OCI-LY7 (cell line): ENCODE results near the gene CDKAL1. TPM values are rescaled to one million over a fixed set of nuclear protein-coding genes. Genes with fewer than 3 reads are reported as not detected.

Source experiments
- BruUV-seq: library from RNA; stranded (reverse); fragments of 400-500 nt; replicated peaks from 2 replicates; lab custom pipeline; 2021; lab: Mats Ljungman, UMichigan
- CTCF ChIA-PET: fragments of 300-600 bp; sonication (Branson Sonifier 250); formaldehyde crosslinking; loops from one replicate; lab custom pipeline; 2022; ENCODE audit warnings: antibody characterized with exemption; ENCODE audit not compliant: unreplicated experiment; lab: Charles Lee
- POLR2A ChIA-PET: fragments of 300-600 bp; sonication (Branson Sonifier 250); formaldehyde crosslinking; loops from one replicate; lab custom pipeline; 2022; ENCODE audit warnings: antibody characterized with exemption; lab: Charles Lee
- DNase-seq: peaks from one replicate; pipeline ENCODE4 v3.0.0-alpha.2; 2015; ENCODE audit warnings: low spot score
- H2AFZ ChIP-seq: fragments of 200-600 bp; sonication (generic), shearing (Covaris generic); 2 replicates; pipeline ENCODE4 v1.6.1; 2014; ENCODE audit warnings: mild to moderate bottlenecking, antibody characterized with exemption, low read length, moderate library complexity
- H3K27ac ChIP-seq: fragments of 200-600 bp; sonication (generic); 2 replicates; pipeline ENCODE4 v1.5.1; 2014; ENCODE audit warnings: mixed run types, low read depth, mild to moderate bottlenecking, moderate library complexity, low read length, inconsistent platforms; ENCODE audit not compliant: poor library complexity, severe bottlenecking
- H3K36me3 ChIP-seq: fragments of 200-600 bp; sonication (generic); 2 replicates; pipeline ENCODE4 v1.6.1; 2014; ENCODE audit warnings: mild to moderate bottlenecking, antibody characterized with exemption, low read length, moderate library complexity, mixed read lengths; ENCODE audit not compliant: insufficient read depth
- H3K4me1 ChIP-seq: fragments of 200-600 bp; sonication (generic); 2 replicates; pipeline ENCODE4 v1.5.1; 2014; ENCODE audit warnings: mild to moderate bottlenecking, low read length; ENCODE audit not compliant: insufficient read depth, poor library complexity, severe bottlenecking
- H3K4me2 ChIP-seq: fragments of 200-600 bp; sonication (generic); 2 replicates; pipeline ENCODE4 v1.6.1; 2014; ENCODE audit warnings: mild to moderate bottlenecking, low read length
- H3K4me3 ChIP-seq: fragments of 200-600 bp; sonication (generic); 2 replicates; pipeline ENCODE4 v1.5.1; 2014; ENCODE audit warnings: mild to moderate bottlenecking, low read depth, low read length; ENCODE audit not compliant: poor library complexity, severe bottlenecking
- H3K79me2 ChIP-seq: fragments of 200-600 bp; sonication (generic); 2 replicates; pipeline ENCODE4 v1.6.1; 2016; ENCODE audit warnings: low read depth, mild to moderate bottlenecking, low read length, moderate library complexity, mixed read lengths; ENCODE audit not compliant: insufficient read depth
- H3K9me2 ChIP-seq: fragments of 200-600 bp; sonication (generic); 2 replicates; pipeline ENCODE4 v1.6.1; 2016; ENCODE audit warnings: mild to moderate bottlenecking, low read length, mixed read lengths; ENCODE audit not compliant: insufficient read depth
- H3K9me3 ChIP-seq: fragments of 200-600 bp; sonication (generic); 2 replicates; pipeline ENCODE4 v1.6.1; 2014; ENCODE audit warnings: mild to moderate bottlenecking, mixed run types, low read length, mixed read lengths
- H4K20me1 ChIP-seq: fragments of 200-600 bp; sonication (generic); 2 replicates; pipeline ENCODE4 v1.6.1; 2014; ENCODE audit warnings: mild to moderate bottlenecking, antibody characterized with exemption, low read length, moderate library complexity, mixed read lengths; ENCODE audit not compliant: insufficient read depth
- EZH2phosphoT487 ChIP-seq: fragments of 200-600 bp; sonication (generic); IDR thresholded peaks from 2 replicates; pipeline ENCODE4 v1.6.1; 2018; ENCODE audit warnings: low read depth, borderline replicate concordance, mild to moderate bottlenecking, mixed run types, antibody characterized with exemption, low read length, moderate library complexity, mixed read lengths
- intact Hi-C: fragments of 100-400 bp; cut with micrococcal nuclease; formaldehyde crosslinking; loops from one replicate; pipeline ENCODE4 v1.10.0; 2022; ENCODE audit not compliant: unreplicated experiment
- total RNA-seq, 2 experiments: library from RNA; depleted of rRNA in 1 of 2; stranded (reverse); fragments of >200 nt in 1 of 2; shearing (Covaris generic) in 1 of 2; gene quantifications; 2 replicates each; pipeline ENCODE4 v1.2.3, GENCODE V29; 2014 to 2022
- TF ChIP-seq, protein P1 (sequence below): fragments of 200-600 bp; sonication (generic); conservative IDR thresholded peaks from 2 replicates; pipeline ENCODE4 v1.5.1; 2014; ENCODE audit warnings: mild to moderate bottlenecking, antibody characterized with exemption, low read length, moderate library complexity, mixed read lengths

CDKAL1 gene
- total RNA-seq, 2 experiments from 2014 or later: 19.9 to 21.1 TPM

DNA sequence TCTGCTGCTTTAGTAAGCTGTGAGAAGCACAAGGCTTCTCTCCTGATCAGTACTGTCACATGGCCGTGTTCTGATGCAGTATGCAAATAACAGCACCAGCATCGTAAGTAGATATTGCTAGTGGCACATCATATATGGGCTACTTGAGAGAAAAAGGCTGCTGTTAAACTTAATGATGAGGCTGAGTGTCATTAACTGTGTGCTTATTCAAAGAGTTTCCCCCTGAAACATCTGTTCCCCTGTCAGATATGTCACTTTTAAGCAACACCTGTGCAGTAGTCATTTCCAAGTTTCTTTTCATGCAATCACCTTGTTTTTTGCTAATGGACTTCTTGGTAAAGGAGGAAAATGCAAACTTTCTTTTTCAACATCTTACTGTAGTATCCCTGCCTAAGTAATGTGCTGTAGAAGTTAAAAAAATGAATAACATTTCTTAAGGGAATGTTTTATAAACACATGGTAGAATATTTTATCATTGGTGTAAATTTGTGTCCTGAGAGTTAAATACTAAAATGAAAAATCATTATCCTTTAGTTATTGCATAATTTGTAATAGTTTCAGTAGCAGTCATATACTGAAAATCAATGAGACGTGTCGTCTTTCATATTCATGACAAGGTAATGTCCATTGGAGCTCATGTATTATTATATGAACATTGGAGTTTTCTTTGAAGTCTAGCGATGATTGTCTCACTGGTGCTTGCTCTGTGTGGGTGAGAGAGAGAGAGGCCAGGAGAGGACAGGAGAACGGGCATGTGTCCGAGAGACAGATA, 366.3 kb downstream of the CDKAL1 start:
- no peak for DNase-seq
- Histone ChIP-seq H3K27ac (no peak overlapping the region), H3K4me1 (no peaks in the 10 kb centered on the region), H3K4me3 (no peak overlapping the region), H3K36me3 (no peaks in the 10 kb centered on the region), H2AFZ (no peak overlapping the region), H3K4me2 (no peak overlapping the region), H3K9me2 (no peaks in the 10 kb centered on the region), H3K79me2 (no peaks in the 10 kb centered on the region), H4K20me1 (no peaks in the 10 kb centered on the region), H3K9me3 (no peaks in the 10 kb centered on the region)
- ChIA-PET POLR2A (interaction anchor here (1.0 kb wide), 1 partner anchor 14 kb away, joined by 3 read pairs; no protein-coding TSS in a partner anchor), CTCF (no interaction called here)
- TF ChIP-seq, protein P1, sequence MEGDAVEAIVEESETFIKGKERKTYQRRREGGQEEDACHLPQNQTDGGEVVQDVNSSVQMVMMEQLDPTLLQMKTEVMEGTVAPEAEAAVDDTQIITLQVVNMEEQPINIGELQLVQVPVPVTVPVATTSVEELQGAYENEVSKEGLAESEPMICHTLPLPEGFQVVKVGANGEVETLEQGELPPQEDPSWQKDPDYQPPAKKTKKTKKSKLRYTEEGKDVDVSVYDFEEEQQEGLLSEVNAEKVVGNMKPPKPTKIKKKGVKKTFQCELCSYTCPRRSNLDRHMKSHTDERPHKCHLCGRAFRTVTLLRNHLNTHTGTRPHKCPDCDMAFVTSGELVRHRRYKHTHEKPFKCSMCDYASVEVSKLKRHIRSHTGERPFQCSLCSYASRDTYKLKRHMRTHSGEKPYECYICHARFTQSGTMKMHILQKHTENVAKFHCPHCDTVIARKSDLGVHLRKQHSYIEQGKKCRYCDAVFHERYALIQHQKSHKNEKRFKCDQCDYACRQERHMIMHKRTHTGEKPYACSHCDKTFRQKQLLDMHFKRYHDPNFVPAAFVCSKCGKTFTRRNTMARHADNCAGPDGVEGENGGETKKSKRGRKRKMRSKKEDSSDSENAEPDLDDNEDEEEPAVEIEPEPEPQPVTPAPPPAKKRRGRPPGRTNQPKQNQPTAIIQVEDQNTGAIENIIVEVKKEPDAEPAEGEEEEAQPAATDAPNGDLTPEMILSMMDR: no peak
- no peak for TF ChIP-seq EZH2phosphoT487
- intact Hi-C loops: no loop called here
- BruUV-seq: no TSS peak

DNA sequence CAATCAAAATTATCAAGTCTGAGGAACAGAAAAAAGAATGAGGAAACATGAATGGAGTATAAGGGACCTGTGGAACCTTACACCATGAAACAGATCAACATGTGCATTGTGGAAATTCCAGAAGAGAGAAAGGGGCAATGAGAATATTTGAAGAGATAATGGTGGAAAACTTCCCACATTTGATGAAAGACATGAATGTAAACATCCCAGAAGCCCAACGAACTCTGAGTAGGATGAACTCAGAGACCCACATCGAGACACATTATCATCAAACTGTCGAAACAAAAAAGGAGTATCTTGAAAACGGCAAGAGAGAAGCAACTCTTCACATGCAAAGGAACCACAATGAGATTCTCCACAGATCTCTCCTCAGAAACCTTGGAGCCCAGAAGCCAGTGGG, 371.1 kb downstream of the CDKAL1 start:
- no peak overlapping the region for H2AFZ ChIP-seq
- intact Hi-C loops: no loop called here
- no peak for TF ChIP-seq EZH2phosphoT487
- TF ChIP-seq, protein P1: no peak
- no peak overlapping the region for H3K27ac ChIP-seq
- H3K9me2 ChIP-seq: no peaks in the 10 kb centered on the region
- no TSS peak for BruUV-seq
- no peaks in the 10 kb centered on the region for H3K36me3 ChIP-seq
- ChIA-PET POLR2A (no interaction called here), CTCF (no interaction called here)
- no peak overlapping the region for H3K4me3 ChIP-seq
- H3K79me2 ChIP-seq: no peaks in the 10 kb centered on the region
- H3K9me3 ChIP-seq: no peaks in the 10 kb centered on the region
- no peaks in the 10 kb centered on the region for H4K20me1 ChIP-seq
- H3K4me2 ChIP-seq: no peak overlapping the region
- no peak for DNase-seq
- H3K4me1 ChIP-seq: no peaks in the 10 kb centered on the region

DNA sequence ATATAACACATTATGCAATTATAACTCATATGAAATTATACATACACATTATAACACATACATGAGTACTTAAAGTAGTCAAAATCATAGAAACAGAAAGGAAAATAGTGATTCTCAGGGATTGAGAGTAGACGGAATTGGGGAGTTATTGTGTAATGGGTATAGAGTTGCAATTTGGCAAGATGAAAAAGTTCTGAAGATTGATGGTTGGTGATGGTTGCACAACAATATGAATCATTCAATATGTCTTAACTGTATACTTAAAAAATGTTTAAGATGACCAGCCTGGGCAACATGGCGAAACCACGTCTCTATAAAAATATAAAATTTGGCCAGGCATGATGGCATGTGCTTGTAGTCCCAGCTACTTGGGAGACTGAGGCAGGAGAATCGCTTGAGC, 372.7 kb downstream of the CDKAL1 start:
- H3K4me1 ChIP-seq: no peaks in the 10 kb centered on the region
- H3K36me3 ChIP-seq: no peaks in the 10 kb centered on the region
- TF ChIP-seq EZH2phosphoT487: no peak
- TF ChIP-seq, protein P1: no peak
- CTCF ChIA-PET: no interaction called here
- no peak overlapping the region for H3K4me3 ChIP-seq
- H3K4me2 ChIP-seq: no peak overlapping the region
- no peaks in the 10 kb centered on the region for H3K9me3 ChIP-seq
- H3K9me2 ChIP-seq: no peaks in the 10 kb centered on the region
- H2AFZ ChIP-seq: no peak overlapping the region
- POLR2A ChIA-PET: no interaction called here
- no peaks in the 10 kb centered on the region for H4K20me1 ChIP-seq
- no peaks in the 10 kb centered on the region for H3K79me2 ChIP-seq
- BruUV-seq: no TSS peak
- no peak overlapping the region for H3K27ac ChIP-seq
- DNase-seq: no peak
- intact Hi-C loops: no loop called here
